ENCODE results near the gene SYMPK.
A peak's percentile ranks its signal among the peaks of the same experiment; 100 is the strongest.

Gene SYMPK

GRCh38 chr19:45766869-45767346 lies 96.0 kb downstream of the SYMPK start:
- no peak for DNase-seq (ENCODE audit: low spot score)

GRCh38 chr19:45766296-45766868 lies 96.6 kb downstream of the SYMPK start:
- peak; percentile 53 for DNase-seq (ENCODE audit: low spot score)

DNA sequence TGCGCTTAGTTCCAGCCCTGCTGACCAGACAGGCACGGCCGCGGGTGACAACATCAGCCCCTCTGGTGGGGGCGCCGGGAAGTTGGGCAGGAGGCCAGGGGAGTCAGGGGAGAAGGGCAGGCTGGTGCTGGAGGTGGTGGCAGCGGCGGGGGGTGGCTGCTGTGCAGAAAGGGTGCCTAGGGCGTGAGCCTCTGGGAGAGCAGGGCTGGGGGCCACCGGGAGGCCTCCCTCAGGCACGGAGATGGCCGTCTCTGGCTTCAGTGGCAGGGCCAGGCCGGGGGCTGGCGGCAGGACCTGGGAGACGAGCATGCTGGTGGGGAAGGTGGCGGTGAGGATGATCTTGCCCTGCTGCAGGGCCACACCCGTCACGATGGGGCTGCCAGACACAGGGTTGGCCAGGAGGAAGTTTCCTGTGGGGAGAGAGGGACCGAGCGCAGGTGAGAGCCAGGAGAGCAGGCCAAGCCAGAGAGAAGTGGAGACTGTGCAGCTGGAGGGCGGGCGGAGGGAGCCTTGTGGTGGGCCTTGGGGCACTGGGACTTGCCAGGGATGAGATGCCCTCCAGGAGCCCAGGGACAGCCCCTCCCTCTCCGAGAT lies 97.1 kb downstream of the SYMPK start:
- DNase-seq (ENCODE audit: low spot score), result peak; percentile 47
